ENCODE data around the gene THRB.

DNA sequence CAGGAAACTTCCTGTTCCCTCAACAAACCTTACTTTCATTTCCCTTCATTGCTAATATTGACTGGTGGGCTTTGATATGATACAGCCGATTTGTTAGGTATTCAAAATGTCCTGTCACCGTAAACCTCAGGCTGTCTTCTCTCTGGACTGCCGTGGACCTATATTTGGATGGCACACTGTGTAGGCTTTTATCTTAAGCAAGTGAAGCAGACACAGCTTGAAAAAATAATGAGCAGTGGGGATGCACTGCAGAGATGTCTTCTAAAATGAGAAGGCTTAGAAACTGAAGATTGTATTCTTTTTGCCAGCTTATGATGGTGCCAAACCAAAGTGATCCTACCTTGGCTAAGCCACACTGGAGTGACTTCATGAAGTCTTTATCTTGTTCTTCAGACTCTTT lies 283.3 kb downstream of the THRB start:
- TF ChIP-seq, protein P1, sequence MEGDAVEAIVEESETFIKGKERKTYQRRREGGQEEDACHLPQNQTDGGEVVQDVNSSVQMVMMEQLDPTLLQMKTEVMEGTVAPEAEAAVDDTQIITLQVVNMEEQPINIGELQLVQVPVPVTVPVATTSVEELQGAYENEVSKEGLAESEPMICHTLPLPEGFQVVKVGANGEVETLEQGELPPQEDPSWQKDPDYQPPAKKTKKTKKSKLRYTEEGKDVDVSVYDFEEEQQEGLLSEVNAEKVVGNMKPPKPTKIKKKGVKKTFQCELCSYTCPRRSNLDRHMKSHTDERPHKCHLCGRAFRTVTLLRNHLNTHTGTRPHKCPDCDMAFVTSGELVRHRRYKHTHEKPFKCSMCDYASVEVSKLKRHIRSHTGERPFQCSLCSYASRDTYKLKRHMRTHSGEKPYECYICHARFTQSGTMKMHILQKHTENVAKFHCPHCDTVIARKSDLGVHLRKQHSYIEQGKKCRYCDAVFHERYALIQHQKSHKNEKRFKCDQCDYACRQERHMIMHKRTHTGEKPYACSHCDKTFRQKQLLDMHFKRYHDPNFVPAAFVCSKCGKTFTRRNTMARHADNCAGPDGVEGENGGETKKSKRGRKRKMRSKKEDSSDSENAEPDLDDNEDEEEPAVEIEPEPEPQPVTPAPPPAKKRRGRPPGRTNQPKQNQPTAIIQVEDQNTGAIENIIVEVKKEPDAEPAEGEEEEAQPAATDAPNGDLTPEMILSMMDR (IDR thresholded peaks at IDR 0.05; ENCODE audit: extremely low read depth in 1 of 2, insufficient read depth in 1 of 2, low read depth in 1 of 2, low read length in 2 of 2): no peak
- TF ChIP-seq POLR2A (IDR thresholded peaks at IDR 0.05; ENCODE audit: low read depth, low read length): no peak

All from endothelial cell of umbilical vein (primary cell).